GM13977 (cell line): ENCODE results near the gene GABARAP.

ENCODE experiments used
- DNase-seq: peaks from one replicate; pipeline ENCODE4 v3.0.0; 2012; ENCODE audit warnings: low spot score
- CTCF ChIP-seq: IDR thresholded peaks from 2 replicates; pipeline ENCODE4 v1.5.1; 2012; ENCODE audit warnings: mild to moderate bottlenecking, control low read depth; ENCODE audit not compliant: insufficient read depth; ENCODE audit errors: extremely low read depth, missing control alignments
- in situ Hi-C: fragments of 300-500 bp; cut with MboI; formaldehyde crosslinking; loops from one replicate; pipeline ENCODE4 v1.12.0; 2022; ENCODE audit warnings: low sequenced_read_pairs, low pct_unique_long_range_greater_than_20kb, mixed read lengths, inconsistent platforms; ENCODE audit not compliant: unreplicated experiment

The GABARAP gene

GRCh38 chr17:7260651-7261378, 18.6 kb upstream of the GABARAP start:
- DNase-seq: peak; percentile 64
- no peak for TF ChIP-seq CTCF
- in situ Hi-C loops: no loop called here

- TF ChIP-seq CTCF: no peak
- in situ Hi-C loops: no loop called here
- no peak for DNase-seq
These were observed 17.9 kb upstream of the GABARAP start for GRCh38 chr17:7260151-7260550.

GRCh38 chr17:7259555-7259889, 17.3 kb upstream of the GABARAP start:
- DNase-seq: no peak
- TF ChIP-seq CTCF: no peak
- in situ Hi-C loops: no loop called here

GRCh38 chr17:7258731-7259554, 16.7 kb upstream of the GABARAP start:
- no peak for TF ChIP-seq CTCF
- DNase-seq: no peak
- in situ Hi-C loops: no loop called here

- in situ Hi-C loops: no loop called here
- no peak for DNase-seq
- no peak for TF ChIP-seq CTCF
These were observed 14.7 kb upstream of the GABARAP start for GRCh38 chr17:7256766-7257456.

- DNase-seq: no peak
- in situ Hi-C loops: no loop called here
- no peak for TF ChIP-seq CTCF
These were observed 12.3 kb upstream of the GABARAP start for GRCh38 chr17:7254511-7254910.
